ENCODE measurements around the gene HLA-DMA.

Gene HLA-DMA

DNA sequence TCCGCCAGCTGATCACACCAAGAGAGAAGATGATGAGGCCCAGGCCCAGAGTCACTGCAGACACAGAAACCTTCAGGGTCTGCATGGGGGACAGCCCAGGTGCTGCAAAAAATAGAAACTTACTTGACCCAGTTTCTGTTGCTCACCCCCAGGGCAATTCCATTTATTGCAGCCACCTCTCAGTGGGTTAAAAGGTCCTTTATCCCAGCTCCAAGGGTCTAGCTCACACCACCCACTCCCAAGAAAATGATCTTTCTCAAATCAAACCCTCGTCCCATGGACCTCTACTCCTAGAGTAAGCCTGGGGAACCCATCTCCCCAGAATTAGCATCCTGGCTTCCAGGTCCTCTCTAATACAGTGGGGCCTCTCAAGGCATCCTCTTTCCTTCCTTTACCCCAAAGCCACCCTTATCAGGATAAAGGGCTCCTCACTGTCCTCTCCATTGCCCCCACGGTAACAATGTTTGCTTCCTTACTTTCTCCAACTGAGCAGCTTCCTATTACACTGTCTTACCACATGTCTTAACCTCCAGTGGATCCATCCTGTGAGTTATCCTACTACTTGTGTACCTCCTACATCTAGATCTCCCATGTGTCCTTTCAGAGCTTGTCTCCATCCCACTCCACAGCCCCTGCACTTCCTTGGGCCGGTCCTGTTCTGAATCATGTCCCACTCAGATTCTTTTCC is 17.2 kb downstream of the HLA-DMA start:
- ATAC-seq (ENCODE audit: low read depth) (no peak), DNase-seq (ENCODE audit: low spot score) (no peak)
- H3K4me3 ChIP-seq (ENCODE audit: severe bottlenecking), result no peak overlapping the region
- no peaks in the 10 kb centered on the region for H3K4me1 ChIP-seq (ENCODE audit: insufficient read depth, poor library complexity, severe bottlenecking)
- H3K9me3 ChIP-seq (ENCODE audit: severe bottlenecking), result no peaks in the 10 kb centered on the region
- peaks cover 3% of the 10 kb centered on the region for H3K27me3 ChIP-seq (ENCODE audit: insufficient read depth, poor library complexity, severe bottlenecking)
- H3K36me3 ChIP-seq (ENCODE audit: low read depth), result no peaks in the 10 kb centered on the region
- no peak for TF ChIP-seq CTCF (IDR thresholded peaks at IDR 0.05; ENCODE audit: poor library complexity, severe bottlenecking)
- no peak overlapping the region for H3K27ac ChIP-seq (ENCODE audit: poor library complexity, severe bottlenecking)

GRCh38 chr6:32933661-32934085 is 19.2 kb downstream of the HLA-DMA start:
- H3K9me3 ChIP-seq (ENCODE audit: severe bottlenecking), result no peaks in the 10 kb centered on the region
- ATAC-seq (ENCODE audit: low read depth) (peak; percentile 55; the same call in 1 of the 3 replicates), DNase-seq (ENCODE audit: low spot score) (no peak)
- peak; percentile 86 for TF ChIP-seq CTCF (IDR thresholded peaks at IDR 0.05; ENCODE audit: poor library complexity, severe bottlenecking)
- no peaks in the 10 kb centered on the region for H3K4me1 ChIP-seq (ENCODE audit: insufficient read depth, poor library complexity, severe bottlenecking)
- H3K4me3 ChIP-seq (ENCODE audit: severe bottlenecking), result no peak overlapping the region
- no peaks in the 10 kb centered on the region for H3K36me3 ChIP-seq (ENCODE audit: low read depth)
- peaks cover 9% of the 10 kb centered on the region for H3K27me3 ChIP-seq (ENCODE audit: insufficient read depth, poor library complexity, severe bottlenecking)
- H3K27ac ChIP-seq (ENCODE audit: poor library complexity, severe bottlenecking), result no peak overlapping the region

GRCh38 chr6:32932132-32932868 is 20.6 kb downstream of the HLA-DMA start:
- Histone ChIP-seq H3K4me3 (ENCODE audit: severe bottlenecking) (no peak overlapping the region), H3K9me3 (ENCODE audit: severe bottlenecking) (no peaks in the 10 kb centered on the region), H3K36me3 (ENCODE audit: low read depth) (no peaks in the 10 kb centered on the region), H3K27ac (ENCODE audit: poor library complexity, severe bottlenecking) (no peak overlapping the region), H3K27me3 (ENCODE audit: insufficient read depth, poor library complexity, severe bottlenecking) (peaks cover 6% of the 10 kb centered on the region), H3K4me1 (ENCODE audit: insufficient read depth, poor library complexity, severe bottlenecking) (no peaks in the 10 kb centered on the region)
- ATAC-seq (ENCODE audit: low read depth) (no peak), DNase-seq (ENCODE audit: low spot score) (no peak)
- TF ChIP-seq CTCF (IDR thresholded peaks at IDR 0.05; ENCODE audit: poor library complexity, severe bottlenecking), result no peak

- no peak overlapping the region for H3K27ac ChIP-seq (ENCODE audit: poor library complexity, severe bottlenecking)
- H3K9me3 ChIP-seq (ENCODE audit: severe bottlenecking), result no peaks in the 10 kb centered on the region
- TF ChIP-seq CTCF (IDR thresholded peaks at IDR 0.05; ENCODE audit: poor library complexity, severe bottlenecking), result no peak
- ATAC-seq (ENCODE audit: low read depth) (no peak), DNase-seq (ENCODE audit: low spot score) (no peak)
- no peak overlapping the region for H3K4me3 ChIP-seq (ENCODE audit: severe bottlenecking)
- no peaks in the 10 kb centered on the region for H3K36me3 ChIP-seq (ENCODE audit: low read depth)
- no peaks in the 10 kb centered on the region for H3K4me1 ChIP-seq (ENCODE audit: insufficient read depth, poor library complexity, severe bottlenecking)
- H3K27me3 ChIP-seq (ENCODE audit: insufficient read depth, poor library complexity, severe bottlenecking), result peaks cover 6% of the 10 kb centered on the region
Measured at GRCh38 chr6:32931211-32931610, 21.7 kb downstream of the HLA-DMA start.

DNA sequence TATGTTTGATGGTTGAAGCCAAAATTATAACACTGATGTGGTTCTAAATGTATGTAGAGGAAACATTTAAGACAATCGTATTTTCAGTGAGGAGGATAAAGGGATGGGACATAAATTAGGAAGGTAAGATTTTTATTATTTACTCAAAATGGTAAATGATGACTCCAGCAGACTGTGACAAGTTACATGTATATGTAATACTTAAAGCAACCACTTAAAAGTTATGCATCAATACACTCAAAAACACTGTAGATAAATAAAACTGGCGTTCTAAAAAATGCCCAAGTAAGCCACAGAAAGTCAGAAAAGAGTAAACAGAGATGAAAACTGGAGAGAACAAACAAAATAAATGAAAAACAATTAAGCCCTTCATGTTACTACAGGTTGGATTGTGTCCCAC is 30.8 kb downstream of the HLA-DMA start:
- H3K9me3 ChIP-seq (ENCODE audit: severe bottlenecking), result no peaks in the 10 kb centered on the region
- no peak overlapping the region for H3K27ac ChIP-seq (ENCODE audit: poor library complexity, severe bottlenecking)
- H3K4me1 ChIP-seq (ENCODE audit: insufficient read depth, poor library complexity, severe bottlenecking), result no peaks in the 10 kb centered on the region
- no peak for TF ChIP-seq CTCF (IDR thresholded peaks at IDR 0.05; ENCODE audit: poor library complexity, severe bottlenecking)
- DNase-seq (ENCODE audit: low spot score) (no peak), ATAC-seq (ENCODE audit: low read depth) (no peak)
- H3K36me3 ChIP-seq (ENCODE audit: low read depth), result no peaks in the 10 kb centered on the region
- H3K4me3 ChIP-seq (ENCODE audit: severe bottlenecking), result no peak overlapping the region
- peaks cover 31% of the 10 kb centered on the region for H3K27me3 ChIP-seq (ENCODE audit: insufficient read depth, poor library complexity, severe bottlenecking)

Measured in RWPE2 (cell line).